HL-60 (cell line): Measurements from ENCODE around the gene DUS1L.

Source experiments
- POLR2AphosphoS5 ChIP-seq: IDR thresholded peaks from 2 replicates; pipeline ENCODE4 v1.6.1; 2012; ENCODE audit warnings: low read depth
- SPI1 ChIP-seq: IDR thresholded peaks from 2 replicates; pipeline ENCODE4 v1.6.1; 2012; ENCODE audit warnings: low read depth, mild to moderate bottlenecking, borderline replicate concordance
- TF ChIP-seq, protein P1 (sequence below): IDR thresholded peaks from one replicate; pipeline ENCODE4 v1.5.1; 2011; ENCODE audit warnings: low read length, control low read depth, inconsistent platforms; ENCODE audit not compliant: insufficient read depth
- TF ChIP-seq, protein P2 (sequence below): IDR thresholded peaks from 2 replicates; pipeline ENCODE4 v1.6.1; 2012; ENCODE audit warnings: low read depth; ENCODE audit not compliant: insufficient replicate concordance

DNA sequence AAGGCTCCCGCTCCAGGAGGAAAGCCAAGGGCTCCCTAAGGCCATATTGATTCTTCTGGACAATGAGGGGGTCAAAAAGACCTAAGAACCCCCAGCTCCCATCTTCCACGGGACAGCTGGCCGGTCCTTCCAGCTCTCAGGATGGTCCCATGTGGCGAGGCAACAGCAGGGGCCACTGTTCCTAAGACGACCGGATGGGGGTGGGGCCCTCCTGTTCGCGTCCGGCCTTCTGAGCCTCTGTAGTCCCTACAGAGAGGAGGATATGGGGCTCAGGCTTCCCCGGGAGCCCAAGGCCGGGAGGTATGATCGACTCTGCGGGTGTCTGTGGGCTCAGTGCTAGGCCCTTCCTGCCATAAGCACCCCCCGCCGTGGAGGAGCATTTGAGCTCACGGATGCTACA is 22.1 kb downstream of the DUS1L start:
- TF ChIP-seq, protein P1, sequence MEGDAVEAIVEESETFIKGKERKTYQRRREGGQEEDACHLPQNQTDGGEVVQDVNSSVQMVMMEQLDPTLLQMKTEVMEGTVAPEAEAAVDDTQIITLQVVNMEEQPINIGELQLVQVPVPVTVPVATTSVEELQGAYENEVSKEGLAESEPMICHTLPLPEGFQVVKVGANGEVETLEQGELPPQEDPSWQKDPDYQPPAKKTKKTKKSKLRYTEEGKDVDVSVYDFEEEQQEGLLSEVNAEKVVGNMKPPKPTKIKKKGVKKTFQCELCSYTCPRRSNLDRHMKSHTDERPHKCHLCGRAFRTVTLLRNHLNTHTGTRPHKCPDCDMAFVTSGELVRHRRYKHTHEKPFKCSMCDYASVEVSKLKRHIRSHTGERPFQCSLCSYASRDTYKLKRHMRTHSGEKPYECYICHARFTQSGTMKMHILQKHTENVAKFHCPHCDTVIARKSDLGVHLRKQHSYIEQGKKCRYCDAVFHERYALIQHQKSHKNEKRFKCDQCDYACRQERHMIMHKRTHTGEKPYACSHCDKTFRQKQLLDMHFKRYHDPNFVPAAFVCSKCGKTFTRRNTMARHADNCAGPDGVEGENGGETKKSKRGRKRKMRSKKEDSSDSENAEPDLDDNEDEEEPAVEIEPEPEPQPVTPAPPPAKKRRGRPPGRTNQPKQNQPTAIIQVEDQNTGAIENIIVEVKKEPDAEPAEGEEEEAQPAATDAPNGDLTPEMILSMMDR = no peak
- no peak for TF ChIP-seq POLR2AphosphoS5
- TF ChIP-seq, protein P2, sequence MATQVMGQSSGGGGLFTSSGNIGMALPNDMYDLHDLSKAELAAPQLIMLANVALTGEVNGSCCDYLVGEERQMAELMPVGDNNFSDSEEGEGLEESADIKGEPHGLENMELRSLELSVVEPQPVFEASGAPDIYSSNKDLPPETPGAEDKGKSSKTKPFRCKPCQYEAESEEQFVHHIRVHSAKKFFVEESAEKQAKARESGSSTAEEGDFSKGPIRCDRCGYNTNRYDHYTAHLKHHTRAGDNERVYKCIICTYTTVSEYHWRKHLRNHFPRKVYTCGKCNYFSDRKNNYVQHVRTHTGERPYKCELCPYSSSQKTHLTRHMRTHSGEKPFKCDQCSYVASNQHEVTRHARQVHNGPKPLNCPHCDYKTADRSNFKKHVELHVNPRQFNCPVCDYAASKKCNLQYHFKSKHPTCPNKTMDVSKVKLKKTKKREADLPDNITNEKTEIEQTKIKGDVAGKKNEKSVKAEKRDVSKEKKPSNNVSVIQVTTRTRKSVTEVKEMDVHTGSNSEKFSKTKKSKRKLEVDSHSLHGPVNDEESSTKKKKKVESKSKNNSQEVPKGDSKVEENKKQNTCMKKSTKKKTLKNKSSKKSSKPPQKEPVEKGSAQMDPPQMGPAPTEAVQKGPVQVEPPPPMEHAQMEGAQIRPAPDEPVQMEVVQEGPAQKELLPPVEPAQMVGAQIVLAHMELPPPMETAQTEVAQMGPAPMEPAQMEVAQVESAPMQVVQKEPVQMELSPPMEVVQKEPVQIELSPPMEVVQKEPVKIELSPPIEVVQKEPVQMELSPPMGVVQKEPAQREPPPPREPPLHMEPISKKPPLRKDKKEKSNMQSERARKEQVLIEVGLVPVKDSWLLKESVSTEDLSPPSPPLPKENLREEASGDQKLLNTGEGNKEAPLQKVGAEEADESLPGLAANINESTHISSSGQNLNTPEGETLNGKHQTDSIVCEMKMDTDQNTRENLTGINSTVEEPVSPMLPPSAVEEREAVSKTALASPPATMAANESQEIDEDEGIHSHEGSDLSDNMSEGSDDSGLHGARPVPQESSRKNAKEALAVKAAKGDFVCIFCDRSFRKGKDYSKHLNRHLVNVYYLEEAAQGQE = no peak
- no peak for TF ChIP-seq SPI1
